Gastroesophageal sphincter (tissue), 3 donors: ENCODE data around the gene CNN2.

Experiments used
- POLR2A ChIP-seq, 2 donors: fragments of 450-650 bp; IDR thresholded peaks; one replicate each; pipeline ENCODE4 v1.6.1; 2017; ENCODE audit warnings: antibody characterized with exemption in 2 of 2, mild to moderate bottlenecking in 2 of 2, moderate library complexity in 1 of 2
- TF ChIP-seq, protein P1 (sequence below), 4 experiments: fragments of 200-600 bp in 2 of 4; fragments of 450-650 bp in 2 of 4; sonication (generic) in 1 of 4; IDR thresholded peaks; one replicate each; pipeline ENCODE4 v1.5.1; 2017 to 2019; ENCODE audit warnings: antibody characterized with exemption in 4 of 4, mild to moderate bottlenecking in 2 of 4, moderate library complexity in 2 of 4

GRCh38 chr19:1081301-1082164, 55.1 kb downstream of the CNN2 start:
- TF ChIP-seq, protein P1, sequence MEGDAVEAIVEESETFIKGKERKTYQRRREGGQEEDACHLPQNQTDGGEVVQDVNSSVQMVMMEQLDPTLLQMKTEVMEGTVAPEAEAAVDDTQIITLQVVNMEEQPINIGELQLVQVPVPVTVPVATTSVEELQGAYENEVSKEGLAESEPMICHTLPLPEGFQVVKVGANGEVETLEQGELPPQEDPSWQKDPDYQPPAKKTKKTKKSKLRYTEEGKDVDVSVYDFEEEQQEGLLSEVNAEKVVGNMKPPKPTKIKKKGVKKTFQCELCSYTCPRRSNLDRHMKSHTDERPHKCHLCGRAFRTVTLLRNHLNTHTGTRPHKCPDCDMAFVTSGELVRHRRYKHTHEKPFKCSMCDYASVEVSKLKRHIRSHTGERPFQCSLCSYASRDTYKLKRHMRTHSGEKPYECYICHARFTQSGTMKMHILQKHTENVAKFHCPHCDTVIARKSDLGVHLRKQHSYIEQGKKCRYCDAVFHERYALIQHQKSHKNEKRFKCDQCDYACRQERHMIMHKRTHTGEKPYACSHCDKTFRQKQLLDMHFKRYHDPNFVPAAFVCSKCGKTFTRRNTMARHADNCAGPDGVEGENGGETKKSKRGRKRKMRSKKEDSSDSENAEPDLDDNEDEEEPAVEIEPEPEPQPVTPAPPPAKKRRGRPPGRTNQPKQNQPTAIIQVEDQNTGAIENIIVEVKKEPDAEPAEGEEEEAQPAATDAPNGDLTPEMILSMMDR (IDR thresholded peaks at IDR 0.05): no peak
- TF ChIP-seq POLR2A (IDR thresholded peaks at IDR 0.05): no peak
